GM23248 (cell line): Measurements from ENCODE around the gene CAB39. TPM values are rescaled to one million over a fixed set of nuclear protein-coding genes. Genes with fewer than 3 reads are reported as not detected.

Experiments
- DNase-seq: peaks from one replicate; pipeline ENCODE4 v3.0.0-alpha.2; 2015
- H2AFZ ChIP-seq: fragments of 200-600 bp; sonication (generic); 2 replicates; pipeline ENCODE4 v1.6.1; 2016; ENCODE audit warnings: antibody characterized with exemption
- H3F3A ChIP-seq: fragments of 200-600 bp; sonication (generic); 2 replicates; pipeline ENCODE4 v1.6.1; 2016; ENCODE audit warnings: mild to moderate bottlenecking, antibody characterized with exemption, mixed run types; ENCODE audit not compliant: insufficient read depth
- H3K27ac ChIP-seq: fragments of 200-600 bp; sonication (generic); 2 replicates; pipeline ENCODE4 v1.5.1; 2016; ENCODE audit warnings: mild to moderate bottlenecking
- H3K27me3 ChIP-seq: fragments of 200-600 bp; sonication (generic); replicated peaks from 2 replicates; pipeline ENCODE4 v1.6.1; 2016; ENCODE audit warnings: mild to moderate bottlenecking; ENCODE audit not compliant: insufficient read depth
- H3K36me3 ChIP-seq: fragments of 200-600 bp; sonication (generic); 2 replicates; pipeline ENCODE4 v1.6.1; 2016; ENCODE audit warnings: low read depth, mild to moderate bottlenecking
- H3K4me1 ChIP-seq: fragments of 200-600 bp; sonication (generic); 2 replicates; pipeline ENCODE4 v1.6.1; 2016; ENCODE audit warnings: mild to moderate bottlenecking; ENCODE audit not compliant: insufficient read depth
- H3K4me2 ChIP-seq: fragments of 200-600 bp; sonication (generic); one replicate; pipeline ENCODE4 v1.6.1; 2016; ENCODE audit warnings: mild to moderate bottlenecking; ENCODE audit not compliant: unreplicated experiment
- H3K4me3 ChIP-seq: fragments of 200-600 bp; sonication (generic); 2 replicates; pipeline ENCODE4 v1.5.1; 2016; ENCODE audit warnings: mild to moderate bottlenecking
- H3K79me2 ChIP-seq: fragments of 200-600 bp; sonication (generic); 2 replicates; pipeline ENCODE4 v1.6.1; 2016; ENCODE audit warnings: mild to moderate bottlenecking; ENCODE audit not compliant: insufficient read depth
- H3K9ac ChIP-seq: fragments of 200-600 bp; sonication (generic); 2 replicates; pipeline ENCODE4 v1.6.1; 2016; ENCODE audit warnings: mild to moderate bottlenecking
- H3K9me2 ChIP-seq: fragments of 200-600 bp; sonication (generic); 2 replicates; pipeline ENCODE4 v1.6.1; 2016; ENCODE audit warnings: mixed run types, mild to moderate bottlenecking, moderate library complexity; ENCODE audit not compliant: insufficient read depth
- H3K9me3 ChIP-seq: fragments of 200-600 bp; sonication (generic); one replicate; pipeline ENCODE4 v1.6.1; 2017; ENCODE audit warnings: low read depth
- H4K20me1 ChIP-seq: fragments of 200-600 bp; sonication (generic); 2 replicates; pipeline ENCODE4 v1.6.0; 2016; ENCODE audit not compliant: insufficient read depth
- EZH2 ChIP-seq: fragments of 200-600 bp; sonication (generic); IDR thresholded peaks from 2 replicates; pipeline ENCODE4 v1.6.1; 2018; ENCODE audit warnings: antibody characterized with exemption, mild to moderate bottlenecking; ENCODE audit not compliant: insufficient read depth, poor library complexity, severe bottlenecking
- EZH2phosphoT487 ChIP-seq: fragments of 200-600 bp; sonication (generic); IDR thresholded peaks from 2 replicates; pipeline ENCODE4 v1.6.1; 2018; ENCODE audit warnings: antibody characterized with exemption, moderate library complexity, mild to moderate bottlenecking, low read depth; ENCODE audit not compliant: insufficient read depth
- WGBS, 2 experiments: methylation state at CpG; one replicate each; pipeline ENCODE4 v1.1.6; 2015 to 2017; ENCODE audit warnings: low lambda C conversion rate in 2 of 2, low coverage in 1 of 2; ENCODE audit errors: missing lambda C conversion rate in 2 of 2; 5-methylcytosine and 5-hydroxymethylcytosine counted together
- in situ Hi-C: fragments of 300-500 bp; cut with MboI; formaldehyde crosslinking; loops from 2 replicates; pipeline ENCODE4 v1.15.0; 2020
- polyA plus RNA-seq: library from polyadenylated mRNA; unstranded; fragments of >200 nt; fragmentation: Nextera tagmentation; extraction: Ambion mirVana; gene quantifications from 2 replicates; pipeline ENCODE4 v1.2.1, GENCODE V29; 2016
- total RNA-seq: library from RNA; depleted of rRNA; stranded (reverse); fragments of >200 nt; shearing (Covaris generic); gene quantifications from 2 replicates; pipeline ENCODE4 v1.2.3, GENCODE V29; 2014

Gene CAB39
- total and polyA plus RNA-seq, 2 experiments from 2014 or later = 22.7 to 52.1 TPM

GRCh38 chr2:230823264-230823964, 110.8 kb downstream of the CAB39 start:
- H3K9ac ChIP-seq = no peak overlapping the region
- H4K20me1 ChIP-seq = no peaks in the 10 kb centered on the region
- no peak overlapping the region for H3K27ac ChIP-seq
- H3K36me3 ChIP-seq = peaks cover 8% of the 10 kb centered on the region
- H3K4me1 ChIP-seq = no peaks in the 10 kb centered on the region
- whole genome bisulfite sequencing, 2 experiments = 50 to 52% methylated on average over 10 of the region's 10 CpGs
- TF ChIP-seq EZH2phosphoT487 (no peak), EZH2 (no peak)
- no peak for DNase-seq
- peaks cover 14% of the 10 kb centered on the region for H3K27me3 ChIP-seq
- no peak overlapping the region for H3K4me3 ChIP-seq
- no peak overlapping the region for H3K4me2 ChIP-seq
- H3F3A ChIP-seq = peaks cover 9% of the 10 kb centered on the region; the same call in 1 of the 2 replicates
- no peaks in the 10 kb centered on the region for H3K9me3 ChIP-seq
- no peaks in the 10 kb centered on the region for H3K9me2 ChIP-seq
- in situ Hi-C loops = loop anchor here (25.0 kb wide), 1 partner anchor 811 kb away; no protein-coding TSS in a partner anchor
- H3K79me2 ChIP-seq = no peaks in the 10 kb centered on the region
- no peak overlapping the region for H2AFZ ChIP-seq

DNA sequence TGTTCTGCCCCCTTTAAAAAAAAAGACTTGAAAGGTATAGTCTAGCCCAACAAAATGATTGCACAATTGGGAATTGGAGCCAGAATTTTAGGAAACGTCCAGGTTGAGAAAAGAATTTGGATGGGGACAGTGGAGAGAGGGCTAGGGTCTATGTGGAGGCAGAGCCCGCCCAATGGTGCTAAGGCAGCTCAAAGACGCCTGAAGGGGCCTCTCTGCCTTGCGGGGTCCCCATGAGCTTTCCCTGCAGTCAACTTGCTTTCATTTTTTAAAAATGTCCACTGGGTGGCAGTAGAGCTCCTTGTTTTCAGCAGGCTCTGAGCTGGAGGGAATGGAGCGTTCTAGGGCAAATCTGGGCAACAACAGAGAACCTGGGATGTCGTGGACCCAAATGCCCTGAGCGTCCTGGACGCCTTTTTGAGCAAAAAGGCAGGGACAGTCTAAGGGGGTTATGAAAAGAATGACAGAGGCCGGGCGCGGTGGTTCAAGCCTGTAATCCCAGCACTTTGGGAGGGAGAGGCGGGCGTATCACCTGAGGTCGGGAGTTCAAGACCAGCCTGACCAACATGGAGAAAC, 111.8 kb downstream of the CAB39 start:
- no peaks in the 10 kb centered on the region for H4K20me1 ChIP-seq
- H2AFZ ChIP-seq = peak overlapping the region; percentile 17
- H3K36me3 ChIP-seq = no peaks in the 10 kb centered on the region
- WGBS, 2 experiments = 16 to 21% methylated on average over 13 to 14 of the region's 14 CpGs
- peaks cover 9% of the 10 kb centered on the region; the same call in 1 of the 2 replicates for H3F3A ChIP-seq
- peak overlapping the region; percentile 62 for H3K4me3 ChIP-seq
- peak; percentile 82 for DNase-seq
- in situ Hi-C loops = loop anchor here (25.0 kb wide), 1 partner anchor 812 kb away; no protein-coding TSS in a partner anchor
- no peaks in the 10 kb centered on the region for H3K4me1 ChIP-seq
- no peaks in the 10 kb centered on the region for H3K9me3 ChIP-seq
- H3K27me3 ChIP-seq = peaks cover 14% of the 10 kb centered on the region
- H3K27ac ChIP-seq = no peak overlapping the region
- TF ChIP-seq EZH2 (no peak), EZH2phosphoT487 (no peak)
- H3K79me2 ChIP-seq = no peaks in the 10 kb centered on the region
- H3K9me2 ChIP-seq = no peaks in the 10 kb centered on the region
- H3K4me2 ChIP-seq = peak overlapping the region; percentile 61
- peak overlapping the region; percentile 32; the same call in 1 of the 2 replicates for H3K9ac ChIP-seq

- no peak overlapping the region for H3K4me3 ChIP-seq
- DNase-seq = no peak
- H3K4me1 ChIP-seq = no peaks in the 10 kb centered on the region
- no peaks in the 10 kb centered on the region for H3K9me2 ChIP-seq
- H3K36me3 ChIP-seq = no peaks in the 10 kb centered on the region
- H3K9ac ChIP-seq = no peak overlapping the region
- no peak for TF ChIP-seq EZH2phosphoT487
- TF ChIP-seq EZH2 = no peak
- no peaks in the 10 kb centered on the region for H4K20me1 ChIP-seq
- no peaks in the 10 kb centered on the region for H3K79me2 ChIP-seq
- H3K27ac ChIP-seq = no peak overlapping the region
- H2AFZ ChIP-seq = no peak overlapping the region
- in situ Hi-C loops = no loop called here
- no peak overlapping the region for H3K4me2 ChIP-seq
- no peaks in the 10 kb centered on the region for H3K9me3 ChIP-seq
- peaks cover 3% of the 10 kb centered on the region; the same call in 1 of the 2 replicates for H3F3A ChIP-seq
- 2 to 3% methylated on average over 1 of the region's 1 CpG for WGBS, 2 experiments
- H3K27me3 ChIP-seq = peaks cover 14% of the 10 kb centered on the region
Observed at GRCh38 chr2:230825354-230825753, 112.7 kb downstream of the CAB39 start.

DNA sequence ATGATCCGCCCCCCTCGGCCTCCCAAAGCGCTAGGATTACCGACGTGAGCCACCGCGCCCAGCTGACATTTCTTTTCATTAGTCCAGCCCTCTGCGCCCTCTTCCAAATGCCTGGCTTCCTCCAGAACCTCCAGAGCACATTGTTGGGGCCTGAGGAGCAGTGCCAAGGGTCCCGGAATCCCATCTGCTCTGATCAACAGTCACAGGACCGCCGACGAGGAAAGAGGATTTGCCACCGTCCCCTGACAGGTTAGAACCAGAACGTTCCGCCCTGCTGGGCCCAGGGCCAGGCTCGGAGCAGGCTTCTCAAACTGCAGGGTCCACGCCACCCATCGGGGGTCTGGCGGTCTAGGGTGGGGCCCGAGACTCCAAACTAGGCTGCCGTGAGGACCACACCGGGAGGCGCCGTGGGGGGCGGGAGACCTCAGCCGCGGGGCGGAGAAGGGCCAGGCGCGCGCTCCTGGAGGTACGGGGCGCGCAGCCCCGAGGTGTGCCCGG, 115.2 kb downstream of the CAB39 start:
- no peak for DNase-seq
- Histone ChIP-seq H3K27me3 (peaks cover 32% of the 10 kb centered on the region), H3K4me3 (peak overlapping the region; percentile 59), H4K20me1 (no peaks in the 10 kb centered on the region), H3K4me1 (no peaks in the 10 kb centered on the region), H3K9ac (peak overlapping the region; percentile 11; the same call in 1 of the 2 replicates), H3K79me2 (no peaks in the 10 kb centered on the region), H3K9me3 (no peaks in the 10 kb centered on the region), H3K9me2 (no peaks in the 10 kb centered on the region), H3F3A (peaks cover 3% of the 10 kb centered on the region; the same call in 1 of the 2 replicates), H3K36me3 (no peaks in the 10 kb centered on the region), H2AFZ (peak overlapping the region; percentile 63), H3K27ac (no peak overlapping the region), H3K4me2 (peak overlapping the region; percentile 20)
- in situ Hi-C loops = no loop called here
- 23 to 34% methylated on average over 29 to 35 of the region's 36 CpGs for WGBS, 2 experiments
- TF ChIP-seq EZH2phosphoT487 = no peak
- no peak for TF ChIP-seq EZH2
